Neural cell (in vitro differentiated cells): ENCODE results near the gene CLEC18B. TPM values are rescaled to one million over a fixed set of nuclear protein-coding genes. Genes with fewer than 3 reads are reported as not detected.
"Not testable (repeated sequence)": the region's sequence is repeated elsewhere in the genome, so short reads cannot be mapped to it uniquely, and the experiment has no call there.

Source experiments
- H2AFZ ChIP-seq: fragments of 200-600, 300-800 bp; sonication (generic), shearing (Covaris generic); 2 replicates; pipeline ENCODE4 v1.6.0; 2014; ENCODE audit warnings: low read depth, mild to moderate bottlenecking, antibody characterized with exemption, low read length, moderate library complexity
- H3F3A ChIP-seq: fragments of 200-600 bp; shearing (Covaris generic); 2 replicates; pipeline ENCODE4 v1.6.1; 2016; ENCODE audit warnings: mild to moderate bottlenecking, moderate library complexity, mixed read lengths, antibody characterized with exemption, low read length; ENCODE audit not compliant: insufficient read depth, poor library complexity, severe bottlenecking
- H3K27ac ChIP-seq: fragments of 200-600, 300-800 bp; sonication (generic), shearing (Covaris generic); 2 replicates; pipeline ENCODE4 v1.5.1; 2014; ENCODE audit warnings: mild to moderate bottlenecking, low read length, moderate library complexity
- H3K27me3 ChIP-seq: fragments of 300-800, 200-600 bp; sonication (generic), shearing (Covaris generic); 2 replicates; pipeline ENCODE4 v1.6.0; 2014; ENCODE audit warnings: mild to moderate bottlenecking, low read depth, low read length, moderate library complexity; ENCODE audit not compliant: insufficient read depth
- H3K36me3 ChIP-seq: fragments of 300-800, 200-600 bp; sonication (generic), shearing (Covaris generic); 2 replicates; pipeline ENCODE4 v1.5.1; 2014; ENCODE audit warnings: mild to moderate bottlenecking, antibody characterized with exemption, low read length, moderate library complexity; ENCODE audit not compliant: insufficient read depth
- H3K4me2 ChIP-seq: fragments of 300-800, 200-600 bp; sonication (generic), shearing (Covaris generic); 2 replicates; pipeline ENCODE4 v1.6.0; 2014; ENCODE audit warnings: mild to moderate bottlenecking, low read length
- H3K4me3 ChIP-seq: fragments of 300-800, 200-600 bp; sonication (generic), shearing (Covaris generic); 2 replicates; pipeline ENCODE4 v1.5.1; 2014; ENCODE audit warnings: mild to moderate bottlenecking, low read length, moderate library complexity
- H3K79me2 ChIP-seq: fragments of 200-600 bp; shearing (Covaris generic); replicated peaks from 2 replicates; pipeline ENCODE4 v1.6.0; 2014; ENCODE audit warnings: mild to moderate bottlenecking, low read length, moderate library complexity; ENCODE audit not compliant: insufficient read depth
- H3K9ac ChIP-seq: fragments of 300-800, 200-600 bp; sonication (generic), shearing (Covaris generic); 2 replicates; pipeline ENCODE4 v1.6.1; 2016; ENCODE audit warnings: mild to moderate bottlenecking, low read length, mixed read lengths
- H3K9me2 ChIP-seq: fragments of 200-600 bp; shearing (Covaris generic); 2 replicates; pipeline ENCODE4 v1.6.1; 2016; ENCODE audit warnings: mild to moderate bottlenecking, low read length, mixed read lengths; ENCODE audit not compliant: insufficient read depth
- H3K9me3 ChIP-seq: fragments of 200-600, 300-800 bp; sonication (generic), shearing (Covaris generic); 2 replicates; pipeline ENCODE4 v1.6.1; 2016; ENCODE audit warnings: mild to moderate bottlenecking, mixed run types, low read length, moderate library complexity, mixed read lengths
- H4K20me1 ChIP-seq: fragments of 200-600 bp; shearing (Covaris generic); 2 replicates; pipeline ENCODE4 v1.6.1; 2016; ENCODE audit warnings: mild to moderate bottlenecking, mixed run types; ENCODE audit not compliant: insufficient read depth
- CTCF ChIP-seq: fragments of 450-650 bp; IDR thresholded peaks from 2 replicates; pipeline ENCODE4 v1.5.1; 2014; ENCODE audit warnings: antibody characterized with exemption, mild to moderate bottlenecking, moderate library complexity; ENCODE audit not compliant: poor library complexity, severe bottlenecking
- EP300 ChIP-seq: fragments of 450-650 bp; conservative IDR thresholded peaks from 2 replicates; pipeline ENCODE4 v1.6.1; 2014; ENCODE audit warnings: antibody characterized with exemption, mild to moderate bottlenecking, moderate library complexity; ENCODE audit not compliant: poor library complexity, severe bottlenecking
- EZH2 ChIP-seq: fragments of 200-600, 300-800 bp; shearing (Covaris generic), sonication (generic); IDR thresholded peaks from 2 replicates; pipeline ENCODE4 v1.6.1; 2014; ENCODE audit warnings: antibody characterized with exemption, low read length, borderline replicate concordance, mild to moderate bottlenecking; ENCODE audit not compliant: insufficient read depth, poor library complexity, severe bottlenecking
- MXI1 ChIP-seq: fragments of 450-650 bp; conservative IDR thresholded peaks from 2 replicates; pipeline ENCODE4 v1.6.1; 2014; ENCODE audit warnings: antibody characterized with exemption, mild to moderate bottlenecking; ENCODE audit not compliant: poor library complexity, severe bottlenecking
- POLR2AphosphoS5 ChIP-seq: IDR thresholded peaks from 2 replicates; pipeline ENCODE4 v1.6.1; 2012
- RAD21 ChIP-seq: fragments of 450-650 bp; conservative IDR thresholded peaks from 2 replicates; pipeline ENCODE4 v1.6.1; 2014; ENCODE audit warnings: antibody characterized with exemption, mild to moderate bottlenecking, moderate library complexity
- REST ChIP-seq: IDR thresholded peaks from 2 replicates; pipeline ENCODE4 v1.6.1; 2012; ENCODE audit warnings: borderline replicate concordance
- SMC3 ChIP-seq: fragments of 450-650 bp; conservative IDR thresholded peaks from 2 replicates; pipeline ENCODE4 v1.6.1; 2014; ENCODE audit warnings: antibody characterized with exemption, mild to moderate bottlenecking, moderate library complexity; ENCODE audit not compliant: poor library complexity
- TAF1 ChIP-seq: IDR thresholded peaks from 2 replicates; pipeline ENCODE4 v1.6.1; 2012; ENCODE audit warnings: low read depth
- polyA plus RNA-seq: library from polyadenylated mRNA; depleted of rRNA; stranded (reverse); fragments of >200 nt; gene quantifications from 2 replicates; pipeline ENCODE4 v1.2.3, GENCODE V29; 2014

The CLEC18B gene
- polyA plus RNA-seq, 1 donor from 2014 or later: 1.6 TPM

- Histone ChIP-seq H3F3A (no peaks in the 10 kb centered on the region), H3K27me3 (no peaks in the 10 kb centered on the region), H3K9ac (no peak overlapping the region), H3K9me3 (no peaks in the 10 kb centered on the region), H3K4me2 (no peak overlapping the region), H3K9me2 (no peaks in the 10 kb centered on the region), H4K20me1 (no peaks in the 10 kb centered on the region), H3K36me3 (no peaks in the 10 kb centered on the region), H3K79me2 (no peaks in the 10 kb centered on the region), H3K4me3 (no peak overlapping the region), H2AFZ (no peak overlapping the region), H3K27ac (no peak overlapping the region)
- TF ChIP-seq TAF1 (no peak), REST (no peak), CTCF (no peak), RAD21 (no peak), MXI1 (no peak)
These were observed 26.3 kb upstream of the CLEC18B start for GRCh38 chr16:74447578-74447977.

- TF ChIP-seq REST (no peak), MXI1 (no peak), EZH2 (no peak), EP300 (no peak), SMC3 (no peak), POLR2AphosphoS5 (no peak), RAD21 (no peak), TAF1 (no peak), CTCF (no peak)
- Histone ChIP-seq H3K36me3 (no peaks in the 10 kb centered on the region), H3K9me2 (no peaks in the 10 kb centered on the region), H3F3A (no peaks in the 10 kb centered on the region), H3K79me2 (no peaks in the 10 kb centered on the region), H3K4me2 (no peak overlapping the region), H3K9ac (no peak overlapping the region), H3K27ac (no peak overlapping the region), H3K4me3 (no peak overlapping the region), H3K9me3 (no peaks in the 10 kb centered on the region), H4K20me1 (no peaks in the 10 kb centered on the region), H3K27me3 (no peaks in the 10 kb centered on the region), H2AFZ (no peak overlapping the region)
These were observed 25.6 kb upstream of the CLEC18B start for GRCh38 chr16:74446866-74447265.

- H3K9me3 ChIP-seq, H3K4me2 ChIP-seq, H3K27me3 ChIP-seq, H4K20me1 ChIP-seq, H3K79me2 ChIP-seq, H3K9me2 ChIP-seq, H2AFZ ChIP-seq, H3K4me3 ChIP-seq, H3F3A ChIP-seq, H3K36me3 ChIP-seq, H3K27ac ChIP-seq, H3K9ac ChIP-seq: not testable (repeated sequence)
These were observed 22.5 kb upstream of the CLEC18B start for GRCh38 chr16:74443624-74444346.
